ENCODE data around the gene KCNJ1.

- TF ChIP-seq CTCF (conservative IDR thresholded peaks at IDR 0.05; ENCODE audit: low read depth, low read length), result no peak
- no peak for TF ChIP-seq EZH2phosphoT487 (IDR thresholded peaks at IDR 0.05; ENCODE audit: borderline replicate concordance, low read length)
- TF ChIP-seq EZH2 (IDR thresholded peaks at IDR 0.05; ENCODE audit: low read length, unreplicated experiment), result no peak
Observed at GRCh38 chr11:128843198-128843785, 23.8 kb downstream of the KCNJ1 start.
